ENCODE results near the gene CSNK1G2. TPM values are rescaled to one million over a fixed set of nuclear protein-coding genes. Genes with fewer than 3 reads are reported as not detected.

The CSNK1G2 gene
- total RNA-seq, 1 donor from 2014 or later = 77.6 TPM

- H3K27me3 ChIP-seq = no peaks in the 10 kb centered on the region
- intact Hi-C loops (cut with DNase I) = no loop called here
- H3K27ac ChIP-seq = peak overlapping the region; percentile 91
- peak overlapping the region; percentile 55 to 79 for H3K4me3 ChIP-seq
- peak in 1 of 2 donors; percentile 21 for TF ChIP-seq POLR2A (IDR thresholded peaks at IDR 0.05)
- TF ChIP-seq, protein P1, sequence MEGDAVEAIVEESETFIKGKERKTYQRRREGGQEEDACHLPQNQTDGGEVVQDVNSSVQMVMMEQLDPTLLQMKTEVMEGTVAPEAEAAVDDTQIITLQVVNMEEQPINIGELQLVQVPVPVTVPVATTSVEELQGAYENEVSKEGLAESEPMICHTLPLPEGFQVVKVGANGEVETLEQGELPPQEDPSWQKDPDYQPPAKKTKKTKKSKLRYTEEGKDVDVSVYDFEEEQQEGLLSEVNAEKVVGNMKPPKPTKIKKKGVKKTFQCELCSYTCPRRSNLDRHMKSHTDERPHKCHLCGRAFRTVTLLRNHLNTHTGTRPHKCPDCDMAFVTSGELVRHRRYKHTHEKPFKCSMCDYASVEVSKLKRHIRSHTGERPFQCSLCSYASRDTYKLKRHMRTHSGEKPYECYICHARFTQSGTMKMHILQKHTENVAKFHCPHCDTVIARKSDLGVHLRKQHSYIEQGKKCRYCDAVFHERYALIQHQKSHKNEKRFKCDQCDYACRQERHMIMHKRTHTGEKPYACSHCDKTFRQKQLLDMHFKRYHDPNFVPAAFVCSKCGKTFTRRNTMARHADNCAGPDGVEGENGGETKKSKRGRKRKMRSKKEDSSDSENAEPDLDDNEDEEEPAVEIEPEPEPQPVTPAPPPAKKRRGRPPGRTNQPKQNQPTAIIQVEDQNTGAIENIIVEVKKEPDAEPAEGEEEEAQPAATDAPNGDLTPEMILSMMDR (IDR thresholded peaks at IDR 0.05) = no peak
- TF ChIP-seq POLR2AphosphoS5 (IDR thresholded peaks at IDR 0.05; ENCODE audit: insufficient read depth in 1 of 2, low read depth in 1 of 2) = peak; percentile 32 to 69
- H3K36me3 ChIP-seq = no peaks in the 10 kb centered on the region
- H3K4me1 ChIP-seq = peaks cover 58% of the 10 kb centered on the region
- H3K9me3 ChIP-seq = no peaks in the 10 kb centered on the region
- peak in 1 of 2 donors; percentile 90 for DNase-seq (ENCODE audit: extremely low spot score in 2 of 2)
Observed at GRCh38 chr19:1942078-1942933, 1.3 kb downstream of the CSNK1G2 start.

GRCh38 chr19:1942934-1943555 is 2.1 kb downstream of the CSNK1G2 start:
- Histone ChIP-seq H3K4me3 (peak overlapping the region; percentile 55 to 79), H3K27me3 (no peaks in the 10 kb centered on the region), H3K4me1 (peaks cover 63% of the 10 kb centered on the region), H3K27ac (peak overlapping the region; percentile 91), H3K36me3 (no peaks in the 10 kb centered on the region), H3K9me3 (no peaks in the 10 kb centered on the region)
- intact Hi-C loops (cut with DNase I) = no loop called here
- no peak for DNase-seq (ENCODE audit: extremely low spot score in 2 of 2)
- TF ChIP-seq, protein P1 (IDR thresholded peaks at IDR 0.05) = no peak
- TF ChIP-seq POLR2AphosphoS5 (IDR thresholded peaks at IDR 0.05; ENCODE audit: insufficient read depth in 1 of 2, low read depth in 1 of 2) = no peak
- no peak for TF ChIP-seq POLR2A (IDR thresholded peaks at IDR 0.05)

DNA sequence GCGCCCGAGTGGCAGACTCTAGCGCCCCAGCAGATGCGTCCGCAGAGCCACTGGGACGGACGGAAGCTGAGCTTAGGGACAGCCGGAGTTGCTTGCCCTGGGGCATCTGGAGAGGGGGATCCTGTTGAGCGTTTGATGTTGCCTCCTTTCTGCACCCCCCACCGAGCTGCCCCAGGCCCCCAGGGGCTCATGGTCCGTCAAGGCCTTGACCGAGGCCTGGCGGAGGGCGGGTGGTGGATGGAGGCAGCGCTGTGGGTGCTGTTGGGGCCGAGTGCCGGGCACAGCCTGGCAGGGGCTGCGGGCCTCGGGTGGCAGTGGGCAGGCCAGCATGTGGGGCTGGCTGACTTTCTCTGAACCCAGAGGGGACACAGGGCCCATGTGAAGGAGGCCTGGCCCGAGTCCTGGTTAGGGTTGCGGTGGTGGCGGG is 2.7 kb downstream of the CSNK1G2 start:
- intact Hi-C loops (cut with DNase I) = no loop called here
- Histone ChIP-seq H3K27me3 (no peaks in the 10 kb centered on the region), H3K9me3 (no peaks in the 10 kb centered on the region), H3K4me1 (peaks cover 63% of the 10 kb centered on the region), H3K36me3 (no peaks in the 10 kb centered on the region), H3K27ac (no peak overlapping the region), H3K4me3 (no peak overlapping the region)
- DNase-seq (ENCODE audit: extremely low spot score in 2 of 2) = no peak
- TF ChIP-seq, protein P1 (IDR thresholded peaks at IDR 0.05) = no peak

- Histone ChIP-seq H3K4me1 (peaks cover 59% of the 10 kb centered on the region), H3K4me3 (no peak overlapping the region), H3K27me3 (no peaks in the 10 kb centered on the region), H3K27ac (no peak overlapping the region), H3K9me3 (no peaks in the 10 kb centered on the region), H3K36me3 (no peaks in the 10 kb centered on the region)
- TF ChIP-seq POLR2AphosphoS5 (IDR thresholded peaks at IDR 0.05; ENCODE audit: insufficient read depth in 1 of 2, low read depth in 1 of 2) (no peak), POLR2A (IDR thresholded peaks at IDR 0.05) (no peak)
- TF ChIP-seq, protein P1 (IDR thresholded peaks at IDR 0.05) = no peak
- no peak for DNase-seq (ENCODE audit: extremely low spot score in 2 of 2)
- intact Hi-C loops (cut with DNase I) = no loop called here
Observed at GRCh38 chr19:1944088-1944915, 3.3 kb downstream of the CSNK1G2 start.

Measured in vagina (tissue), 2 donors.